H9 (cell line): ENCODE results near the gene PGLYRP2. TPM values are rescaled to one million over a fixed set of nuclear protein-coding genes. Genes with fewer than 3 reads are reported as not detected.

ENCODE experiments used
- DNase-seq: peaks from one replicate; pipeline ENCODE4 v3.0.0-alpha.2; 2017
- H2AFZ ChIP-seq: one replicate; pipeline ENCODE4 v1.6.1; 2013; ENCODE audit warnings: mild to moderate bottlenecking, low read length, control low read depth, moderate library complexity
- H2AK5ac ChIP-seq: 2 replicates; pipeline ENCODE4 v1.6.1; 2013; ENCODE audit warnings: low read length, control low read depth, mixed read lengths; ENCODE audit not compliant: insufficient read length
- H2BK120ac ChIP-seq: one replicate; pipeline ENCODE4 v1.6.1; 2013; ENCODE audit warnings: low read depth, mild to moderate bottlenecking, low read length, control low read depth, inconsistent platforms; ENCODE audit not compliant: poor library complexity, severe bottlenecking
- H2BK12ac ChIP-seq: 2 replicates; pipeline ENCODE4 v1.6.1; 2013; ENCODE audit warnings: low read length, control low read depth, mixed read lengths, low read depth; ENCODE audit not compliant: insufficient read length
- H2BK15ac ChIP-seq: 2 replicates; pipeline ENCODE4 v1.6.1; 2013; ENCODE audit warnings: low read depth, low read length, control low read depth
- H2BK20ac ChIP-seq: one replicate; pipeline ENCODE4 v1.6.1; 2013; ENCODE audit warnings: low read depth, mild to moderate bottlenecking, low read length, control low read depth, inconsistent platforms; ENCODE audit not compliant: poor library complexity, severe bottlenecking
- H2BK5ac ChIP-seq: 2 replicates; pipeline ENCODE4 v1.6.1; 2013; ENCODE audit warnings: low read length, control low read depth, mixed read lengths; ENCODE audit not compliant: insufficient read length
- H3K14ac ChIP-seq: 2 replicates; pipeline ENCODE4 v1.6.1; 2013; ENCODE audit warnings: low read length, control low read depth; ENCODE audit not compliant: insufficient read depth
- H3K18ac ChIP-seq: 2 replicates; pipeline ENCODE4 v1.6.1; 2013; ENCODE audit warnings: low read depth, mild to moderate bottlenecking, mixed read lengths, low read length, control low read depth; ENCODE audit not compliant: insufficient read length
- H3K23ac ChIP-seq: 2 replicates; pipeline ENCODE4 v1.6.1; 2013; ENCODE audit warnings: low read length, control low read depth, mixed read lengths, low read depth; ENCODE audit not compliant: insufficient read length
- H3K23me2 ChIP-seq: 2 replicates; pipeline ENCODE4 v1.6.1; 2013; ENCODE audit warnings: low read depth, mild to moderate bottlenecking, mixed read lengths, low read length, control low read depth; ENCODE audit not compliant: insufficient read length, poor library complexity, severe bottlenecking
- H3K27ac ChIP-seq: 2 replicates; pipeline ENCODE4 v1.5.1; 2013; ENCODE audit warnings: low read length, control low read depth, mixed read lengths, low read depth; ENCODE audit not compliant: insufficient read length
- H3K27me3 ChIP-seq: 2 replicates; pipeline ENCODE4 v1.6.1; 2013; ENCODE audit warnings: low read length, control low read depth, inconsistent platforms; ENCODE audit not compliant: insufficient read depth
- H3K4ac ChIP-seq: 2 replicates; pipeline ENCODE4 v1.6.1; 2013; ENCODE audit warnings: low read depth, mild to moderate bottlenecking, control low read depth, inconsistent platforms, low read length, moderate library complexity
- H3K4me1 ChIP-seq: 2 replicates; pipeline ENCODE4 v1.6.1; 2013; ENCODE audit warnings: low read length, control low read depth, inconsistent platforms; ENCODE audit not compliant: insufficient read depth
- H3K4me2 ChIP-seq: 2 replicates; pipeline ENCODE4 v1.6.1; 2013; ENCODE audit warnings: low read length, control low read depth, mixed read lengths; ENCODE audit not compliant: insufficient read length, insufficient read depth
- H3K56ac ChIP-seq: 2 replicates; pipeline ENCODE4 v1.6.1; 2013; ENCODE audit warnings: low read depth, mild to moderate bottlenecking, mixed read lengths, low read length, control low read depth; ENCODE audit not compliant: insufficient read length
- H3K79me1 ChIP-seq: 2 replicates; pipeline ENCODE4 v1.6.1; 2013; ENCODE audit warnings: low read depth, mild to moderate bottlenecking, moderate library complexity, low read length, control low read depth, inconsistent platforms; ENCODE audit not compliant: insufficient read depth, poor library complexity, severe bottlenecking
- H3K79me2 ChIP-seq: 2 replicates; pipeline ENCODE4 v1.6.1; 2013; ENCODE audit warnings: low read length, control low read depth, inconsistent platforms; ENCODE audit not compliant: insufficient read depth
- H3K9ac ChIP-seq: 2 replicates; pipeline ENCODE4 v1.6.1; 2013; ENCODE audit warnings: low read length, control low read depth, mixed read lengths; ENCODE audit not compliant: insufficient read length; ENCODE audit errors: extremely low read depth
- H3K9me3 ChIP-seq: one replicate; pipeline ENCODE4 v1.6.1; 2013; ENCODE audit warnings: low read depth, low read length, inconsistent platforms; ENCODE audit not compliant: control insufficient read depth
- H3T11ph ChIP-seq: one replicate; pipeline ENCODE4 v1.6.1; 2013; ENCODE audit warnings: mild to moderate bottlenecking, low read length, control low read depth, inconsistent platforms
- H4K20me1 ChIP-seq: one replicate; pipeline ENCODE4 v1.6.1; 2013; ENCODE audit not compliant: control insufficient read depth, insufficient read length, insufficient read depth
- H4K5ac ChIP-seq: 2 replicates; pipeline ENCODE4 v1.6.1; 2013; ENCODE audit warnings: low read depth, mild to moderate bottlenecking, mixed read lengths, low read length, control low read depth; ENCODE audit not compliant: insufficient read length
- H4K8ac ChIP-seq: replicated peaks from 2 replicates; pipeline ENCODE4 v1.6.1; 2013; ENCODE audit warnings: low read length, control low read depth, mixed read lengths, low read depth; ENCODE audit not compliant: insufficient read length
- H4K91ac ChIP-seq: 2 replicates; pipeline ENCODE4 v1.6.1; 2013; ENCODE audit warnings: low read depth, mild to moderate bottlenecking, moderate library complexity, mixed read lengths, low read length, control low read depth; ENCODE audit not compliant: insufficient read length
- H3K27ac Mint-ChIP-seq, 3 experiments: 2 replicates in 2 of 3; 3 replicates in 1 of 3; pipeline ENCODE4 v1.8.0; 2020 to 2021; ENCODE audit warnings: mixed read lengths in 3 of 3, mild to moderate bottlenecking in 1 of 3, moderate library complexity in 1 of 3
- H3K27me3 Mint-ChIP-seq: 2 replicates; pipeline ENCODE4 v1.8.0; 2021; ENCODE audit warnings: low read depth, mild to moderate bottlenecking, moderate library complexity, mixed read lengths
- H3K36me3 Mint-ChIP-seq, 3 experiments: 2 replicates in 2 of 3; 3 replicates in 1 of 3; pipeline ENCODE4 v1.8.0; 2020 to 2021; ENCODE audit warnings: low read depth in 3 of 3, mixed read lengths in 3 of 3; ENCODE audit not compliant: insufficient read depth in 1 of 3
- H3K4me1 Mint-ChIP-seq, 2 experiments: 2 replicates each; pipeline ENCODE4 v1.8.0; 2020; ENCODE audit warnings: mixed read lengths in 2 of 2
- H3K4me3 Mint-ChIP-seq, 2 experiments: 2 replicates in 1 of 2; 3 replicates in 1 of 2; pipeline ENCODE4 v1.8.0; 2020 to 2021; ENCODE audit warnings: mild to moderate bottlenecking in 2 of 2, mixed read lengths in 2 of 2, moderate library complexity in 1 of 2
- H3K9me3 Mint-ChIP-seq, 2 experiments: 2 replicates in 1 of 2; 3 replicates in 1 of 2; pipeline ENCODE4 v1.8.0; 2020; ENCODE audit warnings: mild to moderate bottlenecking in 2 of 2, mixed read lengths in 2 of 2, moderate library complexity in 1 of 2
- CTCF ChIP-seq: fragments of 200-600 bp; sonication (generic); conservative IDR thresholded peaks from 3 replicates; pipeline ENCODE4 v1.8.0; 2021; ENCODE audit warnings: antibody characterized with exemption, mild to moderate bottlenecking
- WGBS: extraction: QIAGEN DNeasy Blood & Tissue Kit; methylation state at CpG from one replicate; pipeline ENCODE4 v1.1.7; 2013; ENCODE audit warnings: missing lambda C conversion rate, low lambda C conversion rate, mixed read lengths; ENCODE audit not compliant: insufficient read length; ENCODE audit errors: extremely low coverage; 5-methylcytosine and 5-hydroxymethylcytosine counted together
- total RNA-seq: library from RNA; stranded (reverse); gene quantifications from 2 replicates; pipeline ENCODE4 v1.2.1, GENCODE V29; 2021

Gene PGLYRP2
- total RNA-seq, 1 experiment from 2014 or later, result not detected

GRCh38 chr19:15444505-15445226 is 34.6 kb downstream of the PGLYRP2 start:
- no peak overlapping the region for H3K4ac ChIP-seq
- Mint-ChIP-seq H3K27me3 (peaks cover 2% of the 10 kb centered on the region; the same call in 1 of the 2 replicates), H3K27ac (no peak overlapping the region; a peak in 1 of 7 replicates), H3K36me3 (no peaks in the 10 kb centered on the region), H3K9me3 (no peaks in the 10 kb centered on the region; a peak in 2 of 5 replicates), H3K4me3 (no peak overlapping the region), H3K4me1 (peaks cover 7% of the 10 kb centered on the region in 2 experiments)
- H3K23me2 ChIP-seq, result peaks cover 9% of the 10 kb centered on the region
- H2BK5ac ChIP-seq, result no peak overlapping the region
- no peaks in the 10 kb centered on the region for H3K27me3 ChIP-seq
- no peak overlapping the region for H3K9ac ChIP-seq
- H4K91ac ChIP-seq, result no peak overlapping the region
- H3K79me1 ChIP-seq, result no peaks in the 10 kb centered on the region
- H3K27ac ChIP-seq, result no peak overlapping the region
- no peak overlapping the region for H3K14ac ChIP-seq
- no peaks in the 10 kb centered on the region for H3K79me2 ChIP-seq
- no peak overlapping the region for H3K4me2 ChIP-seq
- H2BK15ac ChIP-seq, result no peak overlapping the region
- no CpG with 5 or more reads among the region's 15 CpGs for WGBS
- no peak overlapping the region for H2BK20ac ChIP-seq
- H3T11ph ChIP-seq, result no peak overlapping the region
- no peak overlapping the region for H4K8ac ChIP-seq
- no peak for DNase-seq
- H4K20me1 ChIP-seq, result no peaks in the 10 kb centered on the region
- H3K18ac ChIP-seq, result no peak overlapping the region
- no peaks in the 10 kb centered on the region for H3K4me1 ChIP-seq
- H2BK12ac ChIP-seq, result no peak overlapping the region
- H3K56ac ChIP-seq, result no peak overlapping the region
- H3K23ac ChIP-seq, result no peak overlapping the region
- H4K5ac ChIP-seq, result no peak overlapping the region
- no peak for TF ChIP-seq CTCF
- H2AK5ac ChIP-seq, result no peak overlapping the region
- H3K9me3 ChIP-seq, result no peaks in the 10 kb centered on the region
- H2BK120ac ChIP-seq, result no peak overlapping the region
- no peak overlapping the region for H2AFZ ChIP-seq
